RCC 7860 (cell line): ENCODE measurements around the gene SUMO2.
"Not testable (repeated sequence)": the region's sequence is repeated elsewhere in the genome, so short reads cannot be mapped to it uniquely, and the experiment has no call there.

ENCODE experiments used
- DNase-seq: peaks from one replicate; pipeline ENCODE4 v3.0.0-alpha.2; 2015; ENCODE audit warnings: low spot score
- FAIRE-seq: peaks from 2 replicates; lab custom pipeline; 2012; peaks lifted over from hg19 to GRCh38; lab: Jason Lieb, UNC

SUMO2 gene

DNA sequence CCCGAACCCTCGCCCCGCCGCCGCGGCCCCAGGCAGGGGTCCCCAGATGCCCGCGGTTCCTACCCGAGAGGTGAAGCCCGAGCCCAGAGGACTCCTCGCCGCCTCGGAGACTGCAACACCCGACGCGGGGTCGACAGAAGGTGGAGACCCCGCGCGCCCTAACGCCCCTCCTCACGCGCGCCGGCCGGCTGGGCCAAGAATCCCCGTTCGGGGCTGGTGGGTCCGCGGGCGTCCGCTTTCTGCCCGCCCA is 515 bp downstream of the SUMO2 start:
- no peak for FAIRE-seq
- DNase-seq: no peak

DNA sequence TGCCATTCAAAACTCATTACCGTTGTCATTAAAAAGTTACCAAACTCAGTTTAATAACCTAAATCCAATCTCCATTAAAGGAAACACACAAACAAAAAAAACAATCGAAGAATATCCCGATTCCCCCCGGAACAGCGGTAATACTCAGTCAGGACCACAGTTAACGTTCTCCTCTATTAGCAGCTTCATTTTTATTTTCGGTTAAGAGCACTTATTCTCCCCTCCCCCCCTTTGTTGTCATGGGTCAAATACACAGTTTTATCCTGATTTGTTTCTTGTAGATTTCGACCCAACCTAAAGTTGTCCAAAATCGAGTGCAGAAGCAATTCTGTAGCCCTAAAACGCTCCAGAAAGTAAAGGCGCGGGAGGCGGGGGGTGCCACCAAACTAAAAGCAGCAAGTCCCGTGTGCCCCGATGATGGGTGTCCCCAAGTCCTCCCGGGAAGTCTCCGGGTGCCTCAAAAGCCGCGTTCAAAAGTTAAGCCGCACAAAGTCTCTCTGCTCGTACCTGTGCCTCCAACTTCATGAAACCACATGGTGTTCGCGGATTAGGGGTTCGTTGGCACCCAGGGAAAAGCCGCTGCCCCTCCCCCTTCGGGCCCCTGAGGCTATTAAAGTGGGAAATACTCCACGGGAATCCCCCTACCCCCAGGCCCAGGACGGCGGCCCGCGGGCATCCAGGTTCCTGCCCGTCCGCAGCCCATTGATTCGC is 996 bp downstream of the SUMO2 start:
- no peak for DNase-seq
- FAIRE-seq: no peak

DNA sequence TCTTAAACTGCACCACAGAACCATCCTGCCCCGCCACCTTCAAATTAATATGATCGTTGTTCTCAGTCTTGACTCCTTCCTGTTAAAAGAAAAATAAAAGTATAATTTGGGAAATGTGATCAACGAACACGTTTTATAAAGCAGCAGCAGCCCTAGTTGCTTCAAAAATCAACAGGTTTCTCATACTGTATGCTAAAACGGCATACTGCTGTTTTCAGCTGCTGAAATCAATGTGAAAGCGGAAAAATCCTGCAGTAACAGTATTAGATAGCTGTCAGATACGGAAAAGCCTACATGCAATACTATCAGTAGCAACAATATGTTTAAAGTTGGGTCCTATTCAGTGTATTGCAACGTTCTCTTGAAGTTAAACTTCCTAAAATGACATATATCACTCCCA is 1.6 kb downstream of the SUMO2 start:
- no peak for FAIRE-seq
- DNase-seq: no peak

- FAIRE-seq (no peak), DNase-seq (no peak)
Observed at GRCh38 chr17:75178453-75178852, 4.3 kb downstream of the SUMO2 start.

GRCh38 chr17:75176625-75177024 is 6.1 kb downstream of the SUMO2 start:
- FAIRE-seq: no peak
- no peak for DNase-seq

DNA sequence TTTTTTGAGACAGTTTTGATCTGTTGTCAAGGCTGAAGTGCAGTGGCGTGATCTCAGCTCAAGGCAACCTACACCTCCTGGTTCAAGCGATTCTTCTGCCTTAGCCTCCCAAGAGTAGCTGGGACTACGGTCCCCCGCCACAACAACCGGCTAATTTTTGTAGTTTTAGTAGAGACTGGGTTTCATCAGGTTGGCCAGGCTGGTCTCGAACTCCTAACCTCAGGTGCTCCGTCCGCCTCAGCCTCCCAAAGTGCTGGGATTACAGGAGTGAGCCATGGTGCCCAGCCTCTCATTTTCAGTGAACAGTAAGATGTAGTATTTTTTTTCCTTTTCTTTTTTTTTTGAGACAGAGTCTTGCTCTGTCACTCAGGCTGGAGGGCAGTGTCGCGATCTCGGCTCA is 7.8 kb downstream of the SUMO2 start:
- FAIRE-seq (no peak), DNase-seq (no peak)

GRCh38 chr17:75173526-75173925 is 9.2 kb downstream of the SUMO2 start:
- DNase-seq (no peak), FAIRE-seq (no peak)

DNA sequence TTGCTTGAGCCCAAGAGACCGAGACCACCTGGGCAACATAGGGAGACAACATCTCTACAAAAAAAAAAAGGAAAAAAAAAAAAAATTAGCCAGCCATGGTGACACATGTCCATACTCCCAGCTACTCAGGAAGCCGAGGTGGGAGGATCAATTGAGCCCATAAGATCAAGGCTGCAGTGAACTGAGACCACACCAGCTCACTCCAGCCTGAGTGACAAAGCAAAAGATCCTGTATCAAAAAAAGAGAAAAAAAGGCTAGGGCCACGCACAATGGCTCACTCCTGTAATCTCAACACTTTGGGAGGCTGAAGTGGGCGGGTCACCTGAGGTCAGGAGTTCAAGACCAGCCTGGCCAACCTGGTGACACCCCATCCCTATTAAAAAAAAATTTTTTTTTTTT is 13.8 kb downstream of the SUMO2 start:
- no peak for FAIRE-seq

GRCh38 chr17:75164606-75165005 is 18.2 kb downstream of the SUMO2 start:
- DNase-seq, FAIRE-seq: not testable (repeated sequence)

More for the DNA sequence above, 13.8 kb downstream of the SUMO2 start:
- no peak for DNase-seq

GRCh38 chr17:75163074-75163473 is 19.7 kb downstream of the SUMO2 start:
- DNase-seq: no peak
- FAIRE-seq: no peak

- FAIRE-seq (no peak), DNase-seq (no peak)
Observed at GRCh38 chr17:75160211-75160610, 22.5 kb downstream of the SUMO2 start.

DNA sequence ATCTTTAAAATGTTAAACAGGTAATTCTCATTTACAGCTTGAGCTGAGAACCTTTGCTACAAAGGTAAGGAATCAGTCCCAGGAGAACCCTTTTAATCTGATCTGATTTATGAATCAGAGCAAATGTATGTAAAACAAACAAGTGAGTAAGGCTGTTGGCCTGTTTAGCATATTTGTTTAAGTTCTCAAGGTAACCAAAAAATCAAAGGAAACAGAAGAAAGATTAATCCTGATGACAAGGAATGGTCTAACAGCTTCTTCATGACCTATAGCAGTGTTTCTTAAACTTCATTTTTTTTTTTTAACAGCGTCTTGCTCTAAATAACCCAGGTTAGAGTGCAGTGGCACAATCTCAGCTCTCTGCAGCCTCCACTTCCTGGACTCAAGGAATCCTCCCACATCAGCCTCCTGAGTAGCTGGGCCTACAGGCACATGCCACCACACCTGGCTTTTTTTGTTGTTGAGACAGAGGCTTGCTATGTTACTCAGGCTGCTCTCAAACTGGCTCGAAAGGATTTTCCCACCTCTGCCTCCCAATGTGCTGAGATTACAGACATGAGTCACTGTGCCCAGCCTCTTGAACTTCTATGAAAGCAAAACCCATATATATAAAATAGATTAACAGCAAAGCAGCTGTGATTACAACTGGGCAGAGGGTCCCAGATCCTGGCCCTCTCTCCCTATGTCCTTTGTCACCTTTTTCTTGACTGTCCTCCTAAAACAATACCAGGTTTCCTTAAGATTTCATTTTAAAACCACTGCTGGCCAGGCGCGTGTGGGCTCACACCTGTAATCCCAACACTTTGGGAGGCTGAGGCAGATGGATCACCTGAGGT is 23.3 kb downstream of the SUMO2 start:
- FAIRE-seq: no peak

GRCh38 chr17:75158480-75158879 is 24.3 kb downstream of the SUMO2 start:
- FAIRE-seq: not testable (repeated sequence)
- DNase-seq: peak; percentile 29

More for the DNA sequence above, 23.3 kb downstream of the SUMO2 start:
- peak; percentile 45 for DNase-seq

GRCh38 chr17:75155191-75155601 is 27.6 kb downstream of the SUMO2 start:
- FAIRE-seq: no peak
- peak; percentile 28 for DNase-seq

DNA sequence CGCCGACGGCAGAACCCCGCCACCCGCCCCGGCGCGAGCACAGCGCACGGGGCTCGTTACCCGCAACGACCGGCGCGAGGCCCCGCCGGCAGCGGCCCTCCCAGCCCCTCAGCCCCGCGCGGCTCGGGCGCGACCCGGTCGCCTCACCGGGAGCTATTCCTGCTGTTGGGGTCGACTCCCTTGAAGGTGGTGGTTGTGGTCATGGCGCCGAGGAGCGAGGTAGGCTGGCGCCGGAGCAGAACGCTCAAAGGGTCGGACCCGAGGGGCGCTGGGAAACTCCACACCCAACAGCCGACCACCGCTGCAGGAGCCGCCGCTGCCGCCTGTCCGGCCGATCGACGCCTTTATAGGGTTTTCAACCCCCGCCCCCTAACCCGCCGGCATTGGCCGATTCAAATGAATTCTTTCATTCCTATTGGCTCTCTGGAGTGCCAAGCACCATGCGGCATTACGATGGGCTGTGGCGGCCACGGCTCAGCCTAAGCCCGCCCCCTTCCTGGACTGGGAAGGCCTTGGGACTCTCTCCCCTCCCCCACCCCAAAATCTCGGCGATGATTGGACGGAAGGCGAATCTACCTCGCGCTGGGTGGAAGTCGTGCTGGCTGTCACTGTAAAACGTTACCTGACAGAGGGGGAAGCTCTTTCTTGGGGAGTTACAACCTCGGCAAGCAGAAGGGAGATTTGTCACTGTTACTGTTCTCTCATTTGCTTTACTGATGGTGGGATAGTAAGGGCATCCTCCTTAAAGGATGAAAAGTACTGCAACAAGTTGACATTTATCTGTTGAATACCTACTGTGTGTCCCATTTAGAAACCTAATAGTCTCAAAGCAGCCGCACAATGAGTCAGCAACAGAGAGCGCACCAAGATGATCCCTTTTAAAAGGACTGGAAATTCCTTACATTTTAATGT is 28.3 kb downstream of the SUMO2 start, which contains the start of gene JPT1:
JPT1 (minus strand) TSS at position 318 of the 912 bp plus-strand sequence; CDS start at position 203, 115 bp downstream.
- peak; percentile 98 for DNase-seq
- FAIRE-seq: peak; percentile 88

- DNase-seq (no peak), FAIRE-seq (no peak)
Observed at GRCh38 chr17:75153780-75154194, 29.0 kb downstream of the SUMO2 start.

DNA sequence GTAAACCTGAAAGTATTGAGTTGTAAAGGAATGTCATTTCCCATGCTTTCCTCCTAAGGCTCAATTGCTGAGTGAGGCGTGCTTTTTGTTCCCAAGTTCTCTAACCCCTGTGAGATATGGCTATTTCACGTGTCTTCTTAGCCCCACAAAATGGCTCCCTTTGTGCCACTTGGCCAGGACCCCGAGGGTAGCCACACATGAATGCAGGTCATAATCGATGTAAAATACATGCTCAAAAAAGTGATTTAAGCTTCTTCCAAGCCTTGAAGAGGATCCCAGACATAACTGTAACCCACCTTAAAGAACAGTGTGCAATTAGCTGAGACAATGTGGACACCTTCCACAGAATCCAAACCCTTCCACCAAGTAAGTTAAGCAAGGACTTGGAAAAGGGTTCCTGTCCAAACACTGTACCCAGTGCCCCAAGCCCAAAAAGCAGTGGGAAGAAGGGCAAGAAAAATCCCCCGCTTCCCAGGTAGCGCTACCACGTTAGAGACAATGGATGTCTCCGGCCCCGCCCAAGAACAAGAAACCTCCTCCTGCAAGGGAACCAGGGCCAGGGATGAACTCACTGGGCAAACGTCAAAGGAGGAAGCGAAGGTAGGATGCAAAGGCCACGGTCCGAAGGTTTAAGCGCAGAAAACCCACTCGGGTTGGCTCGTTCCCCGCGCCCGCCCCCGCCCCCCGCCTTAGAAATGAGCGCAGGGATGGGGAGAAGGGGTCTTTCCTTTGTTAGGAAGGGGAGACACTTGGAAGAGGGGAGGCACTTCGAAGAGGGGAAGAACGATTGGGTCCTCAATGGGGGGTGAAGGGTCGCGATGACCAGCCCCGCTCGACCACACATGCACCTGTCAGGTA is 29.6 kb downstream of the SUMO2 start:
- FAIRE-seq: no peak
- peak; percentile 46 for DNase-seq

DNA sequence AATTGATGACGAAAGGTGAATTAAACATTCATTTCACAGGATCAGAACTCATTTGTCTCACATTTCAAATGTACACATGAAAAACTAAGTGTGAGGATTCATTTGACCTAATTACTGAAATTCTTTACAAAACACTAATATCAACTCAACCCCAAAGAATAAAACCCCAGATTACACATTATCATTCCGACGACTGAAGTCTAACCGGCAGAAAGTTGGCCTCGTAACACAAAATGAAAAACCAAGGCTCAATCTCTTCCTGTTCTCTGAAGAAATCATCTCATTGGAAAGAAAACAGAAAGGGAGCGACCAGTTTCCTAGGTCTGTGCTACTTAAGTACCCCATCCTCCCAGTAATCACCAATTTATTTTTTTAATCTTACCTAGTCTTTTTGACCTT is 30.2 kb downstream of the SUMO2 start:
- FAIRE-seq (no peak), DNase-seq (no peak)

GRCh38 chr17:75151930-75152329 is 30.8 kb downstream of the SUMO2 start:
- DNase-seq (no peak), FAIRE-seq (no peak)

GRCh38 chr17:75147878-75148546 is 34.7 kb downstream of the SUMO2 start:
- FAIRE-seq (no peak), DNase-seq (no peak)
